ENCODE results near the gene PAFAH1B2. TPM values are rescaled to one million over a fixed set of nuclear protein-coding genes. Genes with fewer than 3 reads are reported as not detected.
"Not testable (repeated sequence)": the region's sequence is repeated elsewhere in the genome, so short reads cannot be mapped to it uniquely, and the experiment has no call there.

Gene PAFAH1B2
- total and polyA plus RNA-seq, 7 donors, result 13.0 to 46.3 (median 30.8) TPM

GRCh38 chr11:117180661-117181585 is 36.8 kb downstream of the PAFAH1B2 start:
- DNase-seq (peak; percentile 71 to 86), ATAC-seq (peak; percentile 47 to 67 (median 56))
- Histone ChIP-seq H3K4me3 (peak overlapping the region; percentile 90), H3K9me3 (no peaks in the 10 kb centered on the region), H3K27ac (no peak overlapping the region), H3K36me3 (ENCODE audit: insufficient read depth in 1 of 2, low read depth in 1 of 2) (peaks cover 0 to 40% of the 10 kb centered on the region in 2 donors), H3K4me1 (peaks cover 32% of the 10 kb centered on the region), H3K27me3 (ENCODE audit: insufficient read depth in 3 of 3, low read length in 2 of 3) (no peaks in the 10 kb centered on the region)
- WGBS, 3 donors, result 37 to 49% (median 38%) methylated on average over 22 of the region's 22 CpGs
- intact Hi-C loops (cut with DNase I), result loop anchor here (2.0 to 5.0 kb wide), 2 partner anchors 36 to 46 kb away; no protein-coding TSS in a partner anchor
- peak; percentile 63 for TF ChIP-seq CTCF (IDR thresholded peaks at IDR 0.05)

- H3K4me1 ChIP-seq, result peaks cover 32% of the 10 kb centered on the region
- 86 to 89% (median 87%) methylated on average over 22 of the region's 22 CpGs for WGBS, 3 donors
- H3K27me3 ChIP-seq (ENCODE audit: insufficient read depth in 3 of 3, low read length in 2 of 3), result no peaks in the 10 kb centered on the region
- peak in 1 of 2 donors; percentile 24 for DNase-seq
- H3K27ac ChIP-seq, result no peak overlapping the region
- intact Hi-C loops (cut with DNase I), result loop anchor here (2.0 to 5.0 kb wide), 3 partner anchors 35 to 45 kb away; no protein-coding TSS in a partner anchor
- H3K36me3 ChIP-seq (ENCODE audit: insufficient read depth in 1 of 2, low read depth in 1 of 2), result peaks cover 0 to 49% of the 10 kb centered on the region in 2 donors
- no peak overlapping the region for H3K4me3 ChIP-seq
- H3K9me3 ChIP-seq, result no peaks in the 10 kb centered on the region
- ATAC-seq, result no peak
- TF ChIP-seq CTCF (IDR thresholded peaks at IDR 0.05), result no peak
Measured at GRCh38 chr11:117181586-117182550, 37.8 kb downstream of the PAFAH1B2 start.

GRCh38 chr11:117182551-117182935 is 38.5 kb downstream of the PAFAH1B2 start:
- 90 to 95% (median 90%) methylated on average over 10 of the region's 10 CpGs for WGBS, 3 donors
- Histone ChIP-seq H3K4me3 (no peak overlapping the region), H3K36me3 (ENCODE audit: insufficient read depth in 1 of 2, low read depth in 1 of 2) (peaks cover 0 to 55% of the 10 kb centered on the region in 2 donors), H3K27me3 (ENCODE audit: insufficient read depth in 3 of 3, low read length in 2 of 3) (no peaks in the 10 kb centered on the region), H3K9me3 (no peaks in the 10 kb centered on the region), H3K4me1 (peaks cover 32% of the 10 kb centered on the region), H3K27ac (no peak overlapping the region)
- DNase-seq (peak in 1 of 2 donors; percentile 34), ATAC-seq (no peak)
- intact Hi-C loops (cut with DNase I), result loop anchor here (2.0 to 5.0 kb wide), 2 partner anchors 35 to 38 kb away; no protein-coding TSS in a partner anchor
- TF ChIP-seq CTCF (IDR thresholded peaks at IDR 0.05), result no peak

- ATAC-seq; H3K4me3 ChIP-seq; H3K27me3 ChIP-seq (ENCODE audit: insufficient read depth in 3 of 3, low read length in 2 of 3); H3K9me3 ChIP-seq; H3K27ac ChIP-seq: not testable (repeated sequence)
- peak in 1 of 2 donors; percentile 13 for DNase-seq
- intact Hi-C loops (cut with DNase I), result loop anchor here (2.0 to 5.0 kb wide), 2 partner anchors 34 to 38 kb away; no protein-coding TSS in a partner anchor
- Histone ChIP-seq H3K36me3 (ENCODE audit: insufficient read depth in 1 of 2, low read depth in 1 of 2) (peaks cover 0 to 62% of the 10 kb centered on the region in 2 donors), H3K4me1 (peaks cover 26% of the 10 kb centered on the region)
- WGBS, 3 donors, result 93 to 97% (median 96%) methylated on average over 13 of the region's 13 CpGs
Measured at GRCh38 chr11:117183178-117183577, 39.1 kb downstream of the PAFAH1B2 start.

Data from psoas muscle (tissue), 8 donors.